SK-N-SH (cell line): ENCODE data around the gene MAGEB2. TPM values are rescaled to one million over a fixed set of nuclear protein-coding genes. Genes with fewer than 3 reads are reported as not detected.

Experiments
- CTCF ChIA-PET: fragments of 300-600, 350-600 bp; formaldehyde crosslinking; extraction: SDS; loops from one replicate; lab custom pipeline; 2021; lab: Yijun Ruan, JAX
- POLR2A ChIA-PET: fragments of 350-600 bp; sonication (Branson Sonifier 250); formaldehyde crosslinking; extraction: SDS; loops from one replicate; lab custom pipeline; 2020; ENCODE audit warnings: antibody characterized with exemption, inconsistent platforms; lab: Yijun Ruan, JAX
- DNase-seq: peaks from one replicate; pipeline ENCODE4 v3.0.0; 2012
- H2AFZ ChIP-seq: fragments of 200-600 bp; sonication (generic); 2 replicates; pipeline ENCODE4 v1.8.1; 2016; ENCODE audit warnings: antibody characterized with exemption, mild to moderate bottlenecking, low read depth
- H3F3A ChIP-seq: fragments of 200-600 bp; sonication (generic); replicated peaks from 2 replicates; pipeline ENCODE3; 2016; ENCODE audit warnings: antibody characterized with exemption, mild to moderate bottlenecking; ENCODE audit not compliant: insufficient read depth
- H3K27ac ChIP-seq, 2 experiments: fragments of 200-500 bp in 1 of 2; fragments of 200-600 bp in 1 of 2; sonication (Bioruptor generic) in 1 of 2; sonication (generic), shearing (Covaris generic) in 1 of 2; 2 replicates each; pipeline versions ENCODE4 v1.5.1 to v1.6.1; 2014 to 2016; ENCODE audit warnings: low read depth in 2 of 2, inconsistent platforms in 1 of 2, low read length in 1 of 2, mild to moderate bottlenecking in 1 of 2, mixed read lengths in 1 of 2
- H3K27me3 ChIP-seq: fragments of 200-600 bp; sonication (generic), shearing (Covaris generic); 2 replicates; pipeline ENCODE4 v1.6.1; 2016; ENCODE audit warnings: mixed run types; ENCODE audit not compliant: insufficient read depth
- H3K36me3 ChIP-seq, 2 experiments: fragments of 200-500 bp in 1 of 2; fragments of 200-600 bp in 1 of 2; sonication (Bioruptor generic) in 1 of 2; sonication (generic) in 1 of 2; replicated peaks in 1 of 2; 2 replicates each; pipeline versions ENCODE3 to v1.5.1; 2014 to 2016; ENCODE audit warnings: low read length in 1 of 2, mild to moderate bottlenecking in 1 of 2; ENCODE audit not compliant: insufficient read depth in 2 of 2, control insufficient read depth in 1 of 2
- H3K4me1 ChIP-seq, 2 experiments: fragments of 200-500 bp in 1 of 2; fragments of 200-600 bp in 1 of 2; sonication (Bioruptor generic) in 1 of 2; sonication (generic), shearing (Covaris generic) in 1 of 2; 2 replicates each; pipeline versions ENCODE4 v1.5.1 to v1.6.1; 2014 to 2016; ENCODE audit warnings: low read depth in 1 of 2, low read length in 1 of 2, mixed run types in 1 of 2; ENCODE audit not compliant: insufficient read depth in 2 of 2, control insufficient read depth in 1 of 2
- H3K4me2 ChIP-seq: fragments of 200-600 bp; sonication (generic), shearing (Covaris generic); 2 replicates; pipeline ENCODE4 v1.6.1; 2017; ENCODE audit warnings: mixed run types
- H3K4me3 ChIP-seq, 2 experiments: fragments of 200-500 bp in 1 of 2; fragments of 200-600 bp in 1 of 2; sonication (Bioruptor generic) in 1 of 2; sonication (generic), shearing (Covaris generic) in 1 of 2; 2 replicates each; pipeline versions ENCODE4 v1.5.1 to v1.8.1; 2014 to 2016; ENCODE audit warnings: low read depth in 2 of 2, inconsistent platforms in 1 of 2, low read length in 1 of 2, mild to moderate bottlenecking in 1 of 2, mixed read lengths in 1 of 2, moderate library complexity in 1 of 2
- H3K79me2 ChIP-seq: fragments of 200-600 bp; sonication (generic); 2 replicates; pipeline ENCODE4 v1.8.1; 2017; ENCODE audit warnings: mild to moderate bottlenecking; ENCODE audit not compliant: insufficient read depth
- H3K9ac ChIP-seq: fragments of 200-600 bp; sonication (generic); 2 replicates; pipeline ENCODE4 v1.6.1; 2017; ENCODE audit warnings: mixed run types
- H3K9me2 ChIP-seq: fragments of 200-600 bp; sonication (generic); 2 replicates; pipeline ENCODE4 v1.6.1; 2017; ENCODE audit warnings: mixed run types
- H3K9me3 ChIP-seq: fragments of 200-600 bp; sonication (generic); 2 replicates; pipeline ENCODE4 v1.6.1; 2017; ENCODE audit warnings: mixed run types, mild to moderate bottlenecking, moderate library complexity
- H4K20me1 ChIP-seq: fragments of 200-600 bp; sonication (generic); 2 replicates; pipeline ENCODE4 v1.6.1; 2017; ENCODE audit warnings: mild to moderate bottlenecking, mixed run types; ENCODE audit not compliant: insufficient read depth
- EP300 ChIP-seq, 2 experiments: IDR thresholded peaks; 2 replicates each; pipeline versions ENCODE4 v1.4.0 to v1.6.1; 2012; ENCODE audit warnings: borderline replicate concordance in 1 of 2, low read depth in 1 of 2, low read length in 1 of 2
- EZH2phosphoT487 ChIP-seq: fragments of 200-600 bp; sonication (generic); IDR thresholded peaks from 2 replicates; pipeline ENCODE4 v1.6.1; 2017; ENCODE audit warnings: low read depth, mixed run types, mild to moderate bottlenecking, antibody characterized with exemption, moderate library complexity, borderline replicate concordance
- FOXJ3 ChIP-seq: sonication (generic); formaldehyde crosslinking; IDR thresholded peaks from 2 replicates; pipeline ENCODE4 v1.5.1; 2020; ENCODE audit warnings: mild to moderate bottlenecking, missing genetic modification reagents
- MEF2A ChIP-seq: IDR thresholded peaks from 2 replicates; pipeline ENCODE4 v1.4.0; 2012; ENCODE audit warnings: low read depth, borderline replicate concordance
- POLR2AphosphoS5 ChIP-seq: IDR thresholded peaks from 2 replicates; pipeline ENCODE4 v1.6.1; 2012; ENCODE audit warnings: low read depth, low read length
- RAD21 ChIP-seq: IDR thresholded peaks from 2 replicates; pipeline ENCODE4 v1.6.1; 2012; ENCODE audit warnings: mild to moderate bottlenecking, low read length
- REST ChIP-seq: IDR thresholded peaks from 2 replicates; pipeline ENCODE4 v1.6.1; 2012; ENCODE audit warnings: mild to moderate bottlenecking, low read depth, low read length, moderate library complexity
- RFX5 ChIP-seq: IDR thresholded peaks from 2 replicates; pipeline ENCODE4 v1.6.1; 2012; ENCODE audit warnings: mild to moderate bottlenecking, improper control_type of control experiment, low read length
- SIN3A ChIP-seq: IDR thresholded peaks from 2 replicates; pipeline ENCODE4 v1.6.1; 2012; ENCODE audit warnings: low read depth, mild to moderate bottlenecking, low read length, moderate library complexity, borderline replicate concordance
- SMC3 ChIP-seq: IDR thresholded peaks from 2 replicates; pipeline ENCODE4 v1.6.1; 2012; ENCODE audit warnings: low read depth, low read length, improper control_type of control experiment
- TAF1 ChIP-seq: IDR thresholded peaks from 2 replicates; pipeline ENCODE4 v1.6.1; 2012; ENCODE audit warnings: low read depth, mild to moderate bottlenecking, low read length, moderate library complexity, borderline replicate concordance
- TCF12 ChIP-seq: IDR thresholded peaks from 2 replicates; pipeline ENCODE4 v1.4.0; 2012
- TEAD4 ChIP-seq: IDR thresholded peaks from 2 replicates; pipeline ENCODE4 v1.4.0; 2012; ENCODE audit warnings: mild to moderate bottlenecking, borderline replicate concordance; ENCODE audit not compliant: insufficient read depth
- USF1 ChIP-seq: IDR thresholded peaks from 2 replicates; pipeline ENCODE4 v1.4.0; 2012; ENCODE audit warnings: low read depth, borderline replicate concordance
- USF2 ChIP-seq: fragments of 150-350 bp; IDR thresholded peaks from 2 replicates; pipeline ENCODE4 v1.6.1; 2017; ENCODE audit warnings: antibody characterized with exemption, low read length, low read depth, borderline replicate concordance
- WGBS: methylation state at CpG from one replicate; pipeline ENCODE4 v1.1.6; 2017; ENCODE audit warnings: low lambda C conversion rate; 5-methylcytosine and 5-hydroxymethylcytosine counted together
- polyA plus RNA-seq, 3 experiments: library from polyadenylated mRNA; depleted of rRNA; stranded (reverse); fragments of >200 nt; gene quantifications; 2 replicates each; pipeline ENCODE4 v1.2.3, GENCODE V29; 2012
- TF ChIP-seq, protein P1 (sequence below): IDR thresholded peaks from 2 replicates; pipeline ENCODE4 v1.4.0; 2012; ENCODE audit warnings: low read depth, borderline replicate concordance
- TF ChIP-seq, protein P2 (sequence below): fragments of 200-600 bp; sonication (generic); IDR thresholded peaks from 2 replicates; pipeline ENCODE4 v1.6.1; 2017; ENCODE audit warnings: antibody characterized with exemption, mild to moderate bottlenecking, moderate library complexity

MAGEB2 gene
- polyA plus RNA-seq, 1 of the 3 experiments (the other 2 are of a cell fraction), result 2.7 TPM

DNA sequence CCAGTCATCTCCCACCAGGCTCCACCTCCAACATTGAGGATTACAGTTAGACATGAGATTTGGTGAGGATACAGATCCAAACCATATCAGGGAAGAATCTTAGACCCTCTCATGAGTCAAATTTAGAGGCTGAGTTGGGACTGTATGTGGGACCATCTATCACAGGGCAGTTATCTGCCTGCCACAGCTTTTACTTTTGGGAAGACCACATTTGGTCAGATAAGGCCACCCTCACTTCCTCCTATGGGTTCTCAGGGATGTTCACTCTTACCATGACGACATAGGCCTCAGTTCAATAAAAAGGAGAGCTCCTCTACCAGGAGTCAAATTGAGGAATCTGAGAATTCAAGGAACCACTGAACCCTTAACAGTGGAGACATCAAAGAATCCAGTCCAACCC, 2.1 kb downstream of the MAGEB2 start:
- no peaks in the 10 kb centered on the region for H3F3A ChIP-seq
- DNase-seq, result no peak
- POLR2A ChIA-PET, result no interaction called here
- H3K9me3 ChIP-seq, result no peaks in the 10 kb centered on the region
- no peak overlapping the region for H3K4me3 ChIP-seq
- no peaks in the 10 kb centered on the region for H3K9me2 ChIP-seq
- no peaks in the 10 kb centered on the region for H3K36me3 ChIP-seq
- TF ChIP-seq USF1 (no peak), TEAD4 (no peak), MEF2A (no peak), USF2 (no peak), POLR2AphosphoS5 (no peak), SIN3A (no peak), TCF12 (no peak), FOXJ3 (CRISPR knock-in tag) (no peak), REST (no peak), RFX5 (no peak), SMC3 (no peak), EZH2phosphoT487 (no peak), RAD21 (no peak), EP300 (IDR thresholded peaks at IDR 0.05; ENCODE audit: borderline replicate concordance in 1 of 2, low read depth in 1 of 2, low read length in 1 of 2) (no peak), TAF1 (no peak)
- TF ChIP-seq, protein P1, sequence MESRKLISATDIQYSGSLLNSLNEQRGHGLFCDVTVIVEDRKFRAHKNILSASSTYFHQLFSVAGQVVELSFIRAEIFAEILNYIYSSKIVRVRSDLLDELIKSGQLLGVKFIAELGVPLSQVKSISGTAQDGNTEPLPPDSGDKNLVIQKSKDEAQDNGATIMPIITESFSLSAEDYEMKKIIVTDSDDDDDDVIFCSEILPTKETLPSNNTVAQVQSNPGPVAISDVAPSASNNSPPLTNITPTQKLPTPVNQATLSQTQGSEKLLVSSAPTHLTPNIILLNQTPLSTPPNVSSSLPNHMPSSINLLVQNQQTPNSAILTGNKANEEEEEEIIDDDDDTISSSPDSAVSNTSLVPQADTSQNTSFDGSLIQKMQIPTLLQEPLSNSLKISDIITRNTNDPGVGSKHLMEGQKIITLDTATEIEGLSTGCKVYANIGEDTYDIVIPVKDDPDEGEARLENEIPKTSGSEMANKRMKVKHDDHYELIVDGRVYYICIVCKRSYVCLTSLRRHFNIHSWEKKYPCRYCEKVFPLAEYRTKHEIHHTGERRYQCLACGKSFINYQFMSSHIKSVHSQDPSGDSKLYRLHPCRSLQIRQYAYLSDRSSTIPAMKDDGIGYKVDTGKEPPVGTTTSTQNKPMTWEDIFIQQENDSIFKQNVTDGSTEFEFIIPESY, result no peak
- TF ChIP-seq, protein P2, sequence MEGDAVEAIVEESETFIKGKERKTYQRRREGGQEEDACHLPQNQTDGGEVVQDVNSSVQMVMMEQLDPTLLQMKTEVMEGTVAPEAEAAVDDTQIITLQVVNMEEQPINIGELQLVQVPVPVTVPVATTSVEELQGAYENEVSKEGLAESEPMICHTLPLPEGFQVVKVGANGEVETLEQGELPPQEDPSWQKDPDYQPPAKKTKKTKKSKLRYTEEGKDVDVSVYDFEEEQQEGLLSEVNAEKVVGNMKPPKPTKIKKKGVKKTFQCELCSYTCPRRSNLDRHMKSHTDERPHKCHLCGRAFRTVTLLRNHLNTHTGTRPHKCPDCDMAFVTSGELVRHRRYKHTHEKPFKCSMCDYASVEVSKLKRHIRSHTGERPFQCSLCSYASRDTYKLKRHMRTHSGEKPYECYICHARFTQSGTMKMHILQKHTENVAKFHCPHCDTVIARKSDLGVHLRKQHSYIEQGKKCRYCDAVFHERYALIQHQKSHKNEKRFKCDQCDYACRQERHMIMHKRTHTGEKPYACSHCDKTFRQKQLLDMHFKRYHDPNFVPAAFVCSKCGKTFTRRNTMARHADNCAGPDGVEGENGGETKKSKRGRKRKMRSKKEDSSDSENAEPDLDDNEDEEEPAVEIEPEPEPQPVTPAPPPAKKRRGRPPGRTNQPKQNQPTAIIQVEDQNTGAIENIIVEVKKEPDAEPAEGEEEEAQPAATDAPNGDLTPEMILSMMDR, result no peak
- H3K27ac ChIP-seq, result no peak overlapping the region
- 0% methylated on average over 1 of the region's 1 CpG for WGBS
- CTCF ChIA-PET, result interaction anchor here (1.3 kb wide), 1 partner anchor 21 kb away, joined by 3 read pairs; no protein-coding TSS in a partner anchor
- no peak overlapping the region for H3K4me2 ChIP-seq
- no peaks in the 10 kb centered on the region for H3K4me1 ChIP-seq
- H3K27me3 ChIP-seq, result no peaks in the 10 kb centered on the region; the same call in 1 of the 2 replicates
- no peaks in the 10 kb centered on the region for H3K79me2 ChIP-seq
- no peak overlapping the region for H3K9ac ChIP-seq
- H4K20me1 ChIP-seq, result no peaks in the 10 kb centered on the region
- H2AFZ ChIP-seq, result no peak overlapping the region
